ENCODE data around the gene HIF3A.

GRCh38 chr19:46297700-46298478 is 1.0 kb downstream of the HIF3A start:
- TF ChIP-seq CTCF (IDR thresholded peaks at IDR 0.05) (no peak), POLR2AphosphoS5 (IDR thresholded peaks at IDR 0.05; ENCODE audit: insufficient read depth in 1 of 2, low read depth in 1 of 2) (peak; percentile 55 to 59), POLR2A (IDR thresholded peaks at IDR 0.05) (peak in 1 of 2 donors; percentile 19)
